Smooth muscle cell (in vitro differentiated cells): ENCODE results near the gene ORM2. TPM values are rescaled to one million over a fixed set of nuclear protein-coding genes. Genes with fewer than 3 reads are reported as not detected.

Source experiments
- DNase-seq: peaks from one replicate; lab custom pipeline; 2025; ENCODE audit not compliant: unreplicated experiment; lab: John Stamatoyannopoulos, UW
- H2AFZ ChIP-seq: fragments of 200-600 bp; sonication (generic); 2 replicates; pipeline ENCODE4 v1.6.0; 2016; ENCODE audit warnings: antibody characterized with exemption, low read depth, mild to moderate bottlenecking
- H3F3A ChIP-seq: fragments of 200-600 bp; sonication (generic); 2 replicates; pipeline ENCODE4 v1.6.0; 2017; ENCODE audit warnings: antibody characterized with exemption, low read depth
- H3K27ac ChIP-seq: fragments of 200-600 bp; sonication (generic); 2 replicates; pipeline ENCODE4 v1.5.1; 2016; ENCODE audit warnings: low read depth, mild to moderate bottlenecking
- H3K27me3 ChIP-seq: fragments of 200-600 bp; sonication (generic); 2 replicates; pipeline ENCODE4 v1.6.1; 2016; ENCODE audit warnings: low read depth, mild to moderate bottlenecking
- H3K36me3 ChIP-seq: fragments of 200-600 bp; sonication (generic); 2 replicates; pipeline ENCODE4 v1.5.1; 2016; ENCODE audit warnings: low read depth
- H3K4me1 ChIP-seq: fragments of 200-600 bp; sonication (generic); 2 replicates; pipeline ENCODE4 v1.5.1; 2016; ENCODE audit warnings: low read depth
- H3K4me2 ChIP-seq: fragments of 200-600 bp; sonication (generic); 2 replicates; pipeline ENCODE4 v1.6.0; 2016; ENCODE audit warnings: mild to moderate bottlenecking
- H3K4me3 ChIP-seq: fragments of 200-600 bp; sonication (generic); 2 replicates; pipeline ENCODE4 v1.5.1; 2016; ENCODE audit warnings: mild to moderate bottlenecking
- H3K79me2 ChIP-seq: fragments of 200-600 bp; sonication (generic); 2 replicates; pipeline ENCODE4 v1.6.0; 2016; ENCODE audit warnings: low read depth, mild to moderate bottlenecking
- H3K9ac ChIP-seq: fragments of 200-600 bp; sonication (generic); 2 replicates; pipeline ENCODE4 v1.6.0; 2016; ENCODE audit warnings: low read depth
- H3K9me3 ChIP-seq: fragments of 200-600 bp; sonication (generic); replicated peaks from 2 replicates; pipeline ENCODE4 v1.5.1; 2016; ENCODE audit warnings: low read depth
- H4K20me1 ChIP-seq: fragments of 200-600 bp; sonication (generic); 2 replicates; pipeline ENCODE4 v1.6.0; 2016; ENCODE audit warnings: low read depth
- whole genome bisulfite sequencing: methylation state at CpG from one replicate; pipeline ENCODE4 v1.1.7; 2016; ENCODE audit warnings: low lambda C conversion rate; 5-methylcytosine and 5-hydroxymethylcytosine counted together
- polyA plus RNA-seq: library from polyadenylated mRNA; unstranded; fragments of >200 nt; fragmentation: Nextera tagmentation; extraction: Ambion mirVana; gene quantifications from 2 replicates; pipeline ENCODE4 v1.2.1, GENCODE V29; 2016
- total RNA-seq: library from RNA; depleted of rRNA; stranded (reverse); fragments of >200 nt; gene quantifications from 2 replicates; pipeline ENCODE4 v1.2.3, GENCODE V29; 2014
- TF ChIP-seq, protein P1 (sequence below): fragments of 200-600 bp; sonication (generic); IDR thresholded peaks from 2 replicates; pipeline ENCODE4 v1.5.1; 2017; ENCODE audit warnings: borderline replicate concordance, mild to moderate bottlenecking, antibody characterized with exemption; ENCODE audit not compliant: insufficient read depth, poor library complexity, severe bottlenecking

ORM2 gene
- total and polyA plus RNA-seq, 2 experiments from 2014 or later: not detected

DNA sequence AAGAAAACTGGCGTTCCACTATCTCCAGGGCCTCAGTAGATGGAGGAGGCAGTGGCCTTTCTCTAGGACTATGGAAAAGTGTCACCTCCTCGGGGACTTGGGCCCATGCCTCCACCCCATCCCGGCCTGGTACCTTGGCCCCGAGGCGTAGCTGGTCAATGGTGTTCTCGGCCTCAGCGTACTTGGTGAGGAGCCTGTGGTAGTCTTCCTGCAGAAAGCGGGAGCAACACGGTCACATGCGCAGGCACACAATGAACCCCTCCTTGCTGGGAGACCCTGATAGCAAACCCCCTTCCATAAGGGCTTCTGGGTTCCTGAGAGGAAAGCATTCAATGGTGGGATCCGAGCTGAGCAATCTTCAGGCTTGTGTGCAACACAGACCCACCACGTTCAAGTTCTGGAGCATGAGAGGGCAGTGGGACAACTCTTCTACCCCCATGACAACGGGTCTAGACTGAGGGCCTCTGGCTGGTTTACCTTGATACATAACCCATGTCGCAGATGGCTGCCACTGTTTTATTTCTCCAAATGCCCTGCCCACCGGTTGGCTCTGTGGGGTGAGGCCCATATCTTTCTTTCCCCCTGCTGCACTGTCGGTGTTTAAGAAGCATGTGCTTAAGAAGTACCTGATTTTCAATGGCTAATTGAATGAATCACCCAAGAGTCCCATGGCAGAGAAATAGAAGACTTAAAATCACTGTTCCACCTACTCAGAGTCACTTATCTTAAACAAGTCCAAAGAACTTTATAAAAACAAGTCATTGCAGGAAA, 44.5 kb downstream of the ORM2 start:
- no peak overlapping the region for H2AFZ ChIP-seq
- no peak for DNase-seq
- H3K9me3 ChIP-seq: no peaks in the 10 kb centered on the region
- no peaks in the 10 kb centered on the region for H3K36me3 ChIP-seq
- H3K4me3 ChIP-seq: no peak overlapping the region
- no peak overlapping the region for H3K27ac ChIP-seq
- 95% methylated on average over 16 of the region's 16 CpGs for WGBS
- TF ChIP-seq, protein P1, sequence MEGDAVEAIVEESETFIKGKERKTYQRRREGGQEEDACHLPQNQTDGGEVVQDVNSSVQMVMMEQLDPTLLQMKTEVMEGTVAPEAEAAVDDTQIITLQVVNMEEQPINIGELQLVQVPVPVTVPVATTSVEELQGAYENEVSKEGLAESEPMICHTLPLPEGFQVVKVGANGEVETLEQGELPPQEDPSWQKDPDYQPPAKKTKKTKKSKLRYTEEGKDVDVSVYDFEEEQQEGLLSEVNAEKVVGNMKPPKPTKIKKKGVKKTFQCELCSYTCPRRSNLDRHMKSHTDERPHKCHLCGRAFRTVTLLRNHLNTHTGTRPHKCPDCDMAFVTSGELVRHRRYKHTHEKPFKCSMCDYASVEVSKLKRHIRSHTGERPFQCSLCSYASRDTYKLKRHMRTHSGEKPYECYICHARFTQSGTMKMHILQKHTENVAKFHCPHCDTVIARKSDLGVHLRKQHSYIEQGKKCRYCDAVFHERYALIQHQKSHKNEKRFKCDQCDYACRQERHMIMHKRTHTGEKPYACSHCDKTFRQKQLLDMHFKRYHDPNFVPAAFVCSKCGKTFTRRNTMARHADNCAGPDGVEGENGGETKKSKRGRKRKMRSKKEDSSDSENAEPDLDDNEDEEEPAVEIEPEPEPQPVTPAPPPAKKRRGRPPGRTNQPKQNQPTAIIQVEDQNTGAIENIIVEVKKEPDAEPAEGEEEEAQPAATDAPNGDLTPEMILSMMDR: no peak
- no peaks in the 10 kb centered on the region for H3F3A ChIP-seq
- H3K27me3 ChIP-seq: no peaks in the 10 kb centered on the region
- peaks cover 6% of the 10 kb centered on the region for H4K20me1 ChIP-seq
- no peaks in the 10 kb centered on the region for H3K4me1 ChIP-seq
- H3K4me2 ChIP-seq: no peak overlapping the region
- no peak overlapping the region for H3K9ac ChIP-seq
- H3K79me2 ChIP-seq: no peaks in the 10 kb centered on the region

DNA sequence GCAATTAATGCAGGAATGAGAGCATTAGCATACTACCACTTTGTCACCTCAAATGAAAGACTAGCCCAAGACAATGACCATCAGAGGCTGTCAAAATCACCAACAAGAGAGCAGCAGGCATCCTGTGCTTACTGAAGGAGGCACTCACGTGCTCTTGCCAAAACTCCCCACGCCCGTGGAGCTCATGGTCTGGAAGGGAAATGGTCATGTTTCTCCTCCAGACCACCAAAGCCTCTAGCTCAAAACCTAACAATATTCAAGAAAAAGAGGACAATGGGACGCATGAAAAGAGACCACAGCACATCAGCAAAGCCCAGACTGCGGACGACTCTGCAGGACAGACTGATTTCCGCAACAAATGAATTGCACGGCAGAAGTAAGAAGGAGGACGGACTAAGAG, 45.3 kb downstream of the ORM2 start:
- WGBS: 85% methylated on average over 9 of the region's 9 CpGs
- DNase-seq: no peak

DNA sequence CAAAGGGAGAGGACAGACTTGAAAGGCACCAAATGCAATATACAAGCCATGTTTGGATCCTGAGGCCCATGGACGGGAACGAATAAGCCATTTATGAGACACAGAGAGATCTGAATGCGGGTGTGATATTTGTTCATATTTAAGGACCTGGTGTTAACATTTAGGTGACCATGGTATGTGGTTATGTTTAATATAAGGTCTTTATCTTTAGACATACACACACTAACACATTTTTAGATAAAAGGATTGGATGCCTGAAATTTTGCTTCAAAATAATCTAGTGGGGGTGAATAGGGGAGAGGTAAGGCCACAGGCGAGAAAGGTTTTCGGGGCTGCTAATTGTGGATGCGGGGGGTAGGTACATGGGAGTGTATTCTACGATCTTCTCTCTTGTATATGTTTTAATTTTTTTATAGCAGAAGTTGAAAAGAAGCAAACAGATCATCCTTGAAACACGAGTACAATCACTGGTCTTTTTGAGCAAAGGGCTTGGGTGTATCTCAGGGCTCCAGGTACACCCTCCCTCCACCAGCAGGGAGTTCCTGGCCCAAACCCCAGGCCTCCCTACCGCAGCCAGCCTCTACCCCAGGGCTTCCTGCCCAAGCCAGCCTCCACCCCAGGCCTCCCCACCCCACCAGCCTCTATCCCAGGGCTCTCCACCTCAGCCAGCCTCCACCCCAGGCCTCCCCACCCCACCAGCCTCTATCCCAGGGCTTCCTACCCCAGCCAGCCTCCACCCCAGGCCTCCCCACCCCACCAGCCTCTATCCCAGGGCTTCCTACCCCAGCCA, 45.9 kb downstream of the ORM2 start:
- Histone ChIP-seq H3K36me3 (no peaks in the 10 kb centered on the region), H3K27ac (no peak overlapping the region), H3K9ac (no peak overlapping the region), H2AFZ (no peak overlapping the region), H3K27me3 (no peaks in the 10 kb centered on the region), H3F3A (no peaks in the 10 kb centered on the region), H3K4me3 (no peak overlapping the region), H3K79me2 (peaks cover 3% of the 10 kb centered on the region), H4K20me1 (peaks cover 8% of the 10 kb centered on the region), H3K4me1 (no peaks in the 10 kb centered on the region), H3K9me3 (no peaks in the 10 kb centered on the region), H3K4me2 (no peak overlapping the region)
- no peak for DNase-seq
- WGBS: 94% methylated on average over 8 of the region's 9 CpGs
- TF ChIP-seq, protein P1: no peak

More for the DNA sequence above, 45.3 kb downstream of the ORM2 start:
- no peaks in the 10 kb centered on the region for H3F3A ChIP-seq
- H2AFZ ChIP-seq: no peak overlapping the region
- no peaks in the 10 kb centered on the region for H3K9me3 ChIP-seq
- H3K4me2 ChIP-seq: no peak overlapping the region
- H3K27ac ChIP-seq: no peak overlapping the region
- TF ChIP-seq, protein P1: no peak
- no peaks in the 10 kb centered on the region for H3K79me2 ChIP-seq
- no peak overlapping the region for H3K4me3 ChIP-seq
- H3K9ac ChIP-seq: no peak overlapping the region
- H4K20me1 ChIP-seq: peaks cover 8% of the 10 kb centered on the region
- H3K36me3 ChIP-seq: no peaks in the 10 kb centered on the region
- no peaks in the 10 kb centered on the region for H3K4me1 ChIP-seq
- no peaks in the 10 kb centered on the region for H3K27me3 ChIP-seq
